Measurements from ENCODE around the gene DYNC1I1. TPM values are rescaled to one million over a fixed set of nuclear protein-coding genes. Genes with fewer than 3 reads are reported as not detected.

DYNC1I1 gene
- total RNA-seq, result 1.1 TPM

GRCh38 chr7:95772298-95772770 is at the start of gene DYNC1I1:
TSS of gene DYNC1I1 (plus strand) at chr7:95772554. CDS start at chr7:95804730, 32,176 bp downstream.
- peak; percentile 28 for DNase-seq

GRCh38 chr7:95723583-95724180 is 48.7 kb upstream of the DYNC1I1 start:
- DNase-seq, result peak; percentile 7

GRCh38 chr7:95725205-95725604 is 47.1 kb upstream of the DYNC1I1 start:
- DNase-seq, result no peak

GRCh38 chr7:95730493-95731280 is 41.7 kb upstream of the DYNC1I1 start:
- DNase-seq, result no peak

GRCh38 chr7:95736635-95737034 is 35.7 kb upstream of the DYNC1I1 start:
- no peak for DNase-seq

- DNase-seq, result no peak
Observed at GRCh38 chr7:95737828-95738505, 34.4 kb upstream of the DYNC1I1 start.

- DNase-seq, result no peak
Observed at GRCh38 chr7:95749044-95749443, 23.3 kb upstream of the DYNC1I1 start.

- DNase-seq, result no peak
Observed at GRCh38 chr7:95749515-95749914, 22.8 kb upstream of the DYNC1I1 start.

- no peak for DNase-seq
Observed at GRCh38 chr7:95753440-95753839, 18.9 kb upstream of the DYNC1I1 start.

- no peak for DNase-seq
Observed at GRCh38 chr7:95755277-95755934, 16.9 kb upstream of the DYNC1I1 start.

- DNase-seq, result no peak
Observed at GRCh38 chr7:95758187-95758586, 14.2 kb upstream of the DYNC1I1 start.

- DNase-seq, result no peak
Observed at GRCh38 chr7:95766086-95766485, 6.3 kb upstream of the DYNC1I1 start.

GRCh38 chr7:95766657-95767056 is 5.7 kb upstream of the DYNC1I1 start:
- DNase-seq, result no peak

- DNase-seq, result peak; percentile 6
Observed at GRCh38 chr7:95772771-95773581, 622 bp downstream of the DYNC1I1 start.

GRCh38 chr7:95776561-95777185 is 4.3 kb downstream of the DYNC1I1 start:
- DNase-seq, result no peak

GRCh38 chr7:95777269-95777668 is 4.9 kb downstream of the DYNC1I1 start:
- no peak for DNase-seq

GRCh38 chr7:95780665-95781064 is 8.3 kb downstream of the DYNC1I1 start:
- no peak for DNase-seq

- no peak for DNase-seq
Observed at GRCh38 chr7:95781961-95782586, 9.7 kb downstream of the DYNC1I1 start.

- DNase-seq, result no peak
Observed at GRCh38 chr7:95784796-95785195, 12.4 kb downstream of the DYNC1I1 start.

- DNase-seq, result no peak
Observed at GRCh38 chr7:95788258-95788657, 15.9 kb downstream of the DYNC1I1 start.

GRCh38 chr7:95788884-95789283 is 16.5 kb downstream of the DYNC1I1 start:
- DNase-seq, result no peak

Measured in skin of body (tissue), 2 donors.